ENCODE results near the gene SEC14L3.

Gene SEC14L3

DNA sequence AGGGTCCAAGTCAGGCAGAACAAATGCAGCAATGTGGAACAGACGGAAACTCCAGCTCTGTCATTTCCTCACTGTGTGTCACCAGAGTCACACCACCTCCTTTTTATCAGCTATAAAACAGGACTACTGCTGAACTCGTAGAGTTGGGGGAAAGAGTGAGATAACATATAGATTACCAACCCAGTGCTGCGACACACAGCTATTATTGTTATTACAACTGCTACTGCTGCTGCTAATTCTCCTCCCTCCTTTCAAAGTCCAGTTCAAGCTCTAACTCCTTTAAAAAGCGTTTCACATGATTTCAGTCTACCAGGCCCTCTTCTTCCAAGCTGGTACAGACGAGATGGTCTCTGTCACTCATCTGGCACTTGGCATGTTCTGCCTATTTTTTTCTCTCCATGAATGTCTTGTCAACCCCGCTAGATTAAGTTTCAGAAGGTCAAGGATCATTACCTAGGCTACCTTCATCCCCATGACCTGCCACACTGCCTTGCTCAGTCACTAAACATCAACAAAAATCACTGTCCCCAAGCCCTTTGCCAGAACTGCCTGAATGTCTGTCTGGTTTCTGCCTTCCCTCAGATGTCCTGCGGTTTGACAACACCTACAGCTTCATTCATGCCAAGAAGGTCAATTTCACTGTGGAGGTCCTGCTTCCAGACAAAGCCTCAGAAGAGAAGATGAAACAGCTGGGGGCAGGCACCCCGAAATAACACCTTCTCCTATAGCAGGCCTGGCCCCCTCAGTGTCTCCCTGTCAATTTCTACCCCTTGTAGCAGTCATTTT, 49.9 kb downstream of the SEC14L3 start:
- DNase-seq = no peak

GRCh38 chr22:30420347-30421125, 51.3 kb downstream of the SEC14L3 start:
- no peak for DNase-seq

- no peak for DNase-seq
Measured at GRCh38 chr22:30416837-30417236, 55.0 kb downstream of the SEC14L3 start.

DNA sequence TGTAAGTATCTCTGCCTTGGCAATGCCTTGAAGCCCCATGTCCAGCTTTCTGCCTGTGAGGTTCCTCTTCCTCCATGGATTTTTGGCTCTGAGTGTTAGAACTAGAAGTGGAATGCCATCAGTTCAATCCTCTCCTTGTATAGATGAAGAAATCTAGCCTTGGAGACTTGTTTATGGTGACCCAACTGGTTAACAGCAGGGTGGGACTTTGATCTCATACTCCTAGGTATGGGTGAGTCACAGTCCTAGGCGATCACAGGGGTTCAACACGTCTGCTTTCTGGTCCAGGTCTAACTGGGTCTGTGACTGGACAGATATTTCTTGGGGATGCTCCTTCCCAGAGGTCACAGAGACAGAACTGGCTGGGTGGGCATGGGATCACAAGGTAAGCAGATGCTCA, 55.4 kb downstream of the SEC14L3 start:
- DNase-seq = no peak

GRCh38 chr22:30414525-30415047, 57.2 kb downstream of the SEC14L3 start:
- no peak for DNase-seq

- DNase-seq = no peak
Measured at GRCh38 chr22:30413745-30414524, 57.9 kb downstream of the SEC14L3 start.

DNA sequence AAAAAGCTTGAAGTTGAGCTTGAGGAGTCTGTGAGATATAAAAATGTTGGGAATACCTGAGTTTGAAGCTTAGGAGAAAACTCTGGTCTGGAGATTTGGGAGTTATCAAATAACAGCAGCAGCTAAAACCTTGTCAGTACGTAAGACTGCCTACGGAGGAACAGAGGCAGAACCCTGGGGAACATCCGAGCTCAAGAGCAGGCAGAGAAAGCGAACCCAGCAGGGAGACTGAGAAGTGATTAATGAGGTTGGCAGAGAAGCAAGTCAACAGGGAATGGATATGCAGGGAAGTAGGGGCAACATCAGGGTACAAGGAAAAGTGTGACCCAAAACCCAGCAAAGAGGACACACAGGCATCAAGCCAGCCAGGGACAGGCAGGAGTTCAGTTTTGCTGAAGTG, 58.8 kb downstream of the SEC14L3 start:
- no peak for DNase-seq

DNA sequence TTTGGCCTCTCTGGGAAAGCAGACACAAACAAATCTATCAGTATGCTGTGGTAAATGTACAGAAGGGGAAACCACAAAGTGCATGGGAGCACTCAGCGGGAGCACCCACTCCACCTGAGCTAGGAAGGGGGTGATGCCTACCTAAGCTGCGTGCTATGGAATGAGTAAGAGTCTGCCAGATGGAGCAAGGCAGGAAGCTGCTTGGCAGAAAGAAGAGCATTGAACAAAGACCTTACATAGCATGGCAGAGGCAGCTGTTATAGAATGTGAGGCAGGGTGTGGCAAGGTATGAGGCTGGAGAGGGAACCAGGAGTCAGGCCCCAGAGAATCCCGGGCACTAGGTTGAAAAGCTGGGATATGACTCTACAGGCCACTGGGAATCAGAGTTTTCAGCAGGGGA, 60.0 kb downstream of the SEC14L3 start:
- DNase-seq = no peak
